Measurements from ENCODE around the gene ACKR2. TPM values are rescaled to one million over a fixed set of nuclear protein-coding genes. Genes with fewer than 3 reads are reported as not detected.

ACKR2 gene
- total and polyA plus RNA-seq, 12 donors = 0.15 to 2.1 (median 1.1) TPM

- Histone ChIP-seq H3K36me3 (no peaks in the 10 kb centered on the region), H3K4me3 (no peak overlapping the region), H3K27ac (no peak overlapping the region), H3K27me3 (peaks cover 0 to 6% (median 0%) of the 10 kb centered on the region in 7 donors), H3K9me3 (no peaks in the 10 kb centered on the region), H3K4me1 (no peaks in the 10 kb centered on the region)
- DNase-seq (no peak), ATAC-seq (no peak)
- WGBS, 2 donors = 69 to 72% methylated on average over 1 of the region's 1 CpG
- intact Hi-C loops (cut with DNase I) = no loop called here
- TF ChIP-seq CTCF (IDR thresholded peaks at IDR 0.05) = no peak
Measured at GRCh38 chr3:42892807-42893206, 83.6 kb downstream of the ACKR2 start.

GRCh38 chr3:42894698-42895579, 85.7 kb downstream of the ACKR2 start:
- no peaks in the 10 kb centered on the region for H3K36me3 ChIP-seq
- no peak overlapping the region for H3K4me3 ChIP-seq
- no peaks in the 10 kb centered on the region for H3K4me1 ChIP-seq
- no peak for TF ChIP-seq CTCF (IDR thresholded peaks at IDR 0.05)
- no peaks in the 10 kb centered on the region for H3K9me3 ChIP-seq
- WGBS, 2 donors = 81 to 84% methylated on average over 3 of the region's 3 CpGs
- no peak overlapping the region for H3K27ac ChIP-seq
- ATAC-seq = no peak
- intact Hi-C loops (cut with DNase I) = no loop called here
- H3K27me3 ChIP-seq = no peaks in the 10 kb centered on the region
- DNase-seq = no peak

- Histone ChIP-seq H3K4me1 (no peaks in the 10 kb centered on the region), H3K27ac (no peak overlapping the region), H3K27me3 (no peaks in the 10 kb centered on the region), H3K36me3 (no peaks in the 10 kb centered on the region), H3K4me3 (no peak overlapping the region), H3K9me3 (no peaks in the 10 kb centered on the region)
- TF ChIP-seq CTCF (IDR thresholded peaks at IDR 0.05) = no peak
- ATAC-seq (no peak), DNase-seq (no peak)
- intact Hi-C loops (cut with DNase I) = no loop called here
Measured at GRCh38 chr3:42895580-42895868, 86.3 kb downstream of the ACKR2 start.

- no peaks in the 10 kb centered on the region for H3K4me1 ChIP-seq
- no peak for ATAC-seq
- H3K9me3 ChIP-seq = no peaks in the 10 kb centered on the region
- no peak for DNase-seq
- no peaks in the 10 kb centered on the region for H3K27me3 ChIP-seq
- no peak overlapping the region for H3K27ac ChIP-seq
- intact Hi-C loops (cut with DNase I) = no loop called here
- no peak for TF ChIP-seq CTCF (IDR thresholded peaks at IDR 0.05)
- H3K4me3 ChIP-seq = no peak overlapping the region
- H3K36me3 ChIP-seq = no peaks in the 10 kb centered on the region
Measured at GRCh38 chr3:42898896-42899675, 89.8 kb downstream of the ACKR2 start.
